ENCODE measurements around the gene GRK7. TPM values are rescaled to one million over a fixed set of nuclear protein-coding genes. Genes with fewer than 3 reads are reported as not detected.
A peak's percentile ranks its signal among the peaks of the same experiment; 100 is the strongest.

GRK7 gene
- total RNA-seq, 1 donor from 2014 or later: 0.14 TPM

GRCh38 chr3:141724186-141724585, 39.0 kb upstream of the GRK7 start:
- DNase-seq (ENCODE audit: low spot score, unreplicated experiment): no peak
- TF ChIP-seq CTCF (IDR thresholded peaks at IDR 0.05; ENCODE audit: unreplicated experiment): no peak
- Mint-ChIP-seq H3K4me3 (ENCODE audit: low read depth) (no peak overlapping the region), H3K36me3 (ENCODE audit: insufficient read depth) (no peaks in the 10 kb centered on the region), H3K9me3 (ENCODE audit: low read depth) (no peaks in the 10 kb centered on the region), H3K27ac (peak overlapping the region; percentile 46), H3K4me1 (ENCODE audit: low read depth) (no peaks in the 10 kb centered on the region), H3K27me3 (no peaks in the 10 kb centered on the region)

- no peaks in the 10 kb centered on the region for H3K27me3 Mint-ChIP-seq
- no peaks in the 10 kb centered on the region for H3K4me1 Mint-ChIP-seq (ENCODE audit: low read depth)
- no peak for DNase-seq (ENCODE audit: low spot score, unreplicated experiment)
- no peak for TF ChIP-seq CTCF (IDR thresholded peaks at IDR 0.05; ENCODE audit: unreplicated experiment)
- H3K9me3 Mint-ChIP-seq (ENCODE audit: low read depth): no peaks in the 10 kb centered on the region
- H3K27ac Mint-ChIP-seq: peak overlapping the region; percentile 46
- no peaks in the 10 kb centered on the region for H3K36me3 Mint-ChIP-seq (ENCODE audit: insufficient read depth)
- no peak overlapping the region for H3K4me3 Mint-ChIP-seq (ENCODE audit: low read depth)
Observed at GRCh38 chr3:141725036-141725435, 38.2 kb upstream of the GRK7 start.

GRCh38 chr3:141726483-141726882, 36.7 kb upstream of the GRK7 start:
- Mint-ChIP-seq H3K4me1 (ENCODE audit: low read depth) (no peaks in the 10 kb centered on the region), H3K9me3 (ENCODE audit: low read depth) (no peaks in the 10 kb centered on the region), H3K27ac (no peak overlapping the region), H3K4me3 (ENCODE audit: low read depth) (no peak overlapping the region), H3K27me3 (no peaks in the 10 kb centered on the region), H3K36me3 (ENCODE audit: insufficient read depth) (no peaks in the 10 kb centered on the region)
- no peak for TF ChIP-seq CTCF (IDR thresholded peaks at IDR 0.05; ENCODE audit: unreplicated experiment)
- no peak for DNase-seq (ENCODE audit: low spot score, unreplicated experiment)

- Mint-ChIP-seq H3K4me1 (ENCODE audit: low read depth) (no peaks in the 10 kb centered on the region), H3K27me3 (no peaks in the 10 kb centered on the region), H3K4me3 (ENCODE audit: low read depth) (no peak overlapping the region), H3K27ac (no peak overlapping the region), H3K36me3 (ENCODE audit: insufficient read depth) (no peaks in the 10 kb centered on the region), H3K9me3 (ENCODE audit: low read depth) (no peaks in the 10 kb centered on the region)
- DNase-seq (ENCODE audit: low spot score, unreplicated experiment): no peak
- TF ChIP-seq CTCF (IDR thresholded peaks at IDR 0.05; ENCODE audit: unreplicated experiment): no peak
Observed at GRCh38 chr3:141728355-141728892, 34.8 kb upstream of the GRK7 start.

- Mint-ChIP-seq H3K4me3 (ENCODE audit: low read depth) (no peak overlapping the region), H3K27me3 (no peaks in the 10 kb centered on the region), H3K36me3 (ENCODE audit: insufficient read depth) (no peaks in the 10 kb centered on the region), H3K27ac (no peak overlapping the region), H3K9me3 (ENCODE audit: low read depth) (no peaks in the 10 kb centered on the region), H3K4me1 (ENCODE audit: low read depth) (no peaks in the 10 kb centered on the region)
- DNase-seq (ENCODE audit: low spot score, unreplicated experiment): no peak
- TF ChIP-seq CTCF (IDR thresholded peaks at IDR 0.05; ENCODE audit: unreplicated experiment): no peak
Observed at GRCh38 chr3:141729240-141729639, 34.0 kb upstream of the GRK7 start.

Data from progenitor cell of endocrine pancreas (in vitro differentiated cells).